Measurements from ENCODE around the gene RAD51B.

GRCh38 chr14:68333262-68333661 is 513.7 kb downstream of the RAD51B start:
- TF ChIP-seq CTCF (IDR thresholded peaks at IDR 0.05 in 2 of 3, conservative IDR thresholded peaks at IDR 0.05 in 1 of 3; ENCODE audit: borderline replicate concordance in 1 of 3, insufficient read depth in 1 of 3, low read depth in 2 of 3, low read length in 2 of 3) (no peak), EZH2 (IDR thresholded peaks at IDR 0.05) (no peak), SRF (IDR thresholded peaks at IDR 0.05; ENCODE audit: low read depth) (no peak), EGR1 (IDR thresholded peaks at IDR 0.05; ENCODE audit: low read depth) (no peak), POLR2A (IDR thresholded peaks at IDR 0.05; ENCODE audit: borderline replicate concordance, extremely low read depth, insufficient read depth, insufficient read length) (no peak), SP1 (IDR thresholded peaks at IDR 0.05; ENCODE audit: low read depth) (no peak), RAD21 (IDR thresholded peaks at IDR 0.05; ENCODE audit: low read depth) (no peak), MAX (IDR thresholded peaks at IDR 0.05) (no peak)

All from HCT116 (cell line).